HG03469 (cell line): ENCODE measurements around the gene G6PC2.

Source experiments
- ATAC-seq: cut with Tn5 transposase; IDR thresholded peaks from one replicate; pipeline ENCODE4 v1.9.1; 2021; ENCODE audit warnings: mild to moderate bottlenecking, moderate library complexity, moderate number of reproducible peaks; ENCODE audit not compliant: unreplicated experiment

Gene G6PC2

DNA sequence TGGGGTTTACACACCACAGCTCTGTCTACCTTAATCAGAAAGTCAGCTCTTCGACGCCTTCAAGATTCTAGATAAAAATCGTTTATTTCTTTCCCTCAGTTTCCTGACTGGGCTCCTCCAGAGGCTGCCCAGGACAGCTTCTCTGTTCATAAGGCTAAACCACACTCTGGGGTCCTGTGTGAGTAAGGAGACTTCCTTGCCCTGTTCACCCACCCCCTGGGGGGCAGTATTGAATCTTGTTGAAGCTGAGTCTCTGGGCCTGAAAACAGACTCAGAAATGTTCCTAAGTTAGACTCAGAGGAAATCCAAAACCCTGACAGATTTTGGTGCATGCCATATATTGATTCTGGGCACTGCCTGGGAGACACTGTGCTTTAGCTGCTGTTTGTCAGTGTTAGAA lies 43.0 kb downstream of the G6PC2 start:
- ATAC-seq: no peak

DNA sequence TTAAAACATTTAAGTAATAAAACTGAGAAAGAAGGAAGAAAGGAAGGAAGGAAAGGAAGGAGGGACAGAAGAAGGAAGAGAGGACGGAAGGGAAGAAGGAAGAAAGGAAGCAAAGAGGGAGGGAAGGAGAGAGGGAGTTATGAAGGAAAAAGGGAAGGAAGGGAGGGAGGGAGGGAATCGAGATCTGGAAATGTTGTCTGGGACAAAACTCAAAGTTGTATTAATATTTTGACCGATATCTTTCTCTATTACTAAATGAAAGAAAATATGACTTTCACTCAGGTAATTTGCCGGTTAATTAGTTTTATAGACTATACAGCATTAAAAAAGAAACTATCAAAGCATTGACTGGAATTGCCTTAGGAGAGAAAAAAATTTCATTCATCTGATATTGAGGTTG lies 44.4 kb downstream of the G6PC2 start:
- no peak for ATAC-seq

DNA sequence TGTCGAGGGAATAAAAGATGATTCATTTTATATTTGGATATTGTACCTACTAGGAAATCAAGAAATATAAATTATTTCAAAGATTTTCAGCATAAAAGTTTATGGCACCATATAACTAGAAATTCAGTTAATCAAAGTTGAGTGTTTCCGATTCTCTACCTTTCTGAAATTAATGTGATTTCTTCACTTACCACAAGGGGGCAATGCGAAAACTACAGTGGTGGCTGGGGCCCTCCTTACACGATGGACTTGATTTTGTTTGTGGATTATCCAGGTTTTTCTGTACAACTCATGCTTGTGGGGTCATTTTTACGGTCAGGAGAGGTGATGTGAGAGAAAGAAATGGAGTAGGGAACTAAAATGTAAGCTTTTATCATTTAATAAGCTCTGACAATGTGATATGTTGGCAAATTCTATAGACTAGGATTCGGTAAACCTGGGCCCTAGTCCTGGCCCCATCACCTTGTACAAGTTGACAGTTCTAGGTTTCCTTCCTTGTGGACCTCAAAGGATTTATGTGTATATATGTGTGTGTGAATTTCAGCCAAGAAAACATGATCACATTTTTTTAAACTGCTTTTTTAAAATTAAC lies 47.6 kb downstream of the G6PC2 start:
- no peak for ATAC-seq

DNA sequence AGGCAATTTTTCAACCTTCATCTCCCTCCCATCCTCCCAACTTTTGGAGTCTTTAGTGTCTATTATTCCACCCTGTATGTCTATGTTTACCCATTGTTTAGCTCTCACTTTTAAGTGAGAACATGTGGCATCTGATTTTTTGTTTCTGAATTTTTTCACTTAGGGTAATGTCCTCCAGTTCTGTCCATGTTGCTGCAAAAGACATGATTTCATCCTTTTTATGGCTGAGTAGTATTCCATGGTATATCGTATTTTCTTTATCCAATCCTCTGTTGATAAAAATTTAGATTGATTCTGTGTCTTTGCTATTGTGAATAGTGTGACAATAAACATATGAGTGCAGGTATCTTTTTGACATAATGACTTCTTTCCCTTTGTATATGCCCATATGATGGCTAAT lies 48.2 kb downstream of the G6PC2 start:
- no peak for ATAC-seq

DNA sequence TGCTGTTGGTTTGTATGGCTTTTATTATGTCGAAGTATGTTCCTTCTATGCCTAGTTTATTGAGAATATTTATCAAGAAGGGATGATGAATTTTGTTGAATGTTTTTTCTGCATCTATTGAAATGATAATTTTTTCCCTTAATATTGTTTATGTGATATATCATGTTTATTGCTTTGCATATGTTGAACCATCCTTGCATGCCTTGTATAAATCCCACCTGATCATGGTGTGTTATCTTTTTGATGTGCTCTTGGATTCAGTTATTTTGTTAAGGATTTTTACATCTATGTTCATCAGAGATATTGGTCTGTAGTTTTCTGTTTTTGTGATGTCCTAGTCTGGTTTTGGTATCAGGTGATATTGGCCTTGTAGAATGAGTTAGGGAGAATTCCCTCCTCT lies 50.8 kb downstream of the G6PC2 start:
- ATAC-seq: no peak

DNA sequence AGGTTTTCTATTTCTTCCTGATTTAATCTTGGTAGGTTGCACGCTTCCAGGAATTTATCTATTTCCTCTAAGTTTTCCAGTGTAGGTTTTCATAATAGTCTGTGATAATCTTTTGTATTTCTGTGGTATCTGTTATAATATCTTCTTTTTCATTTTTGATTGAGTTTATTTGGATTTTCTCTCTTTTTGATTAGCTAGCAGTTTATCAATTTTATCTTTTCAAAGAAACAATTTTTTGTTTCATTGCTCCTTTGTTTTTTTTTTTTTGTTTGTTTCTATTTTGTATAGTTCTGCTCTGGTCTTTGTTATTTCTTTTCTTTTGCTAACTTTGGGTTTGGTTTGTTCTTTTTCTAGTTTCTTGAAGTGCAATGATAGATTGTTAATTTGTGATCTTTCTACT lies 51.3 kb downstream of the G6PC2 start:
- no peak for ATAC-seq

DNA sequence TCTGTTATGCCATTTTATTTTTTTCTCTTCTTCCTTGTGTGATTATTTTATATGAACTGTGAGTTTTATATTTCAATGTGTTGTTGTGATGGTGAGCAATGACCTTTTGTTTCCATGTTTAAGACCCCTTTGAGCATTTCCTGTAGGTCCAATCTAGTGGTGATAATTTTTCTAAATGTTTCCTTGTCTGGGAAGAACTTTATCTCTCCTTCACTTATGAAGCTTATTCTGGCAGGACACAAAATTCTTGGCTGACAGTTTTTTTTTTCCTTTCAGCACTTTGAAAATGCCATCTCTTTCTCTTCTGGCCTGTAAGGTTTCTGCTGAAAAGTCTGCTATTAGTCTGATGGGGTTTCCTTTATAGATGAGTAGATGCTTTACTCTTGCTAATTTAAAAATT lies 53.2 kb downstream of the G6PC2 start:
- no peak for ATAC-seq

DNA sequence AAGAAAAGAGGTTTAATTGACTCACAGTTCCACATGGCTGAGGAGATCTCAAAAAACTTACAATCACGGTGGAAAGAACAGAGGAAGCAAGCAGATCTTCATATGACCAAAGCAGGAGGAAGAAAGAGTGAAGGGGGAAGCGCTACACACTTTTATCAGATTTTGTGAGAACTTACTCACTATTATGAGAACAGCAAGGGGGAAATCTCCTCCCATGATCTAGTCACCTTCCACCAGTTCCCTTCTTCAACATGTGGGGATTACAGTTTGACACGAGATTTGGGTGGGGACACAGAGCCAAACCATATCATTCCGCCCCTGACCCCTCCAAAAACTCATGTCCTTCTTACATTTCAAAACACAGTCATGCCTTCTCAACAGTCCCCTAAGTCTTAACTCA lies 54.2 kb downstream of the G6PC2 start:
- no peak for ATAC-seq

DNA sequence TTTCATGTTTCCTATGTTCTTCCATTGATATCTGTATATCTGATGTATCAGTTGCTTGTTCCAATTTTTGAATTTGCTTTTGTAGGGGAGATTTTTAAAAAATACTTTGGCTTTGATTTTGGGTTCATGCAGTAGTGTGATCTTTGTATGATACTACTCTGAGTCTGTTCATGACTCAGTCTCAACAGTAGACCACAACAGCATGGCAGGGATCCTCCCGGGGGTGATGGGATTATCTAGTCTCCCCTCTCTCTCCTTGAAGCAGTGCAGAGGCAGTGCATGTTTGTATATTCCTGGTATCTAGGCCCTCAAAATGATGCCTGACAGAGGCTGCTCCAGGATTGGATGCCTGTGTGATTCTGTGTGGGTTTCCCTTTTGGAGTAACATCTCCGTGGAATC lies 55.3 kb downstream of the G6PC2 start:
- ATAC-seq: no peak
